Gastroesophageal sphincter (tissue), 4 donors: ENCODE measurements around the gene PIP4K2A. TPM values are rescaled to one million over a fixed set of nuclear protein-coding genes. Genes with fewer than 3 reads are reported as not detected.

Source experiments
- ATAC-seq: fragments of 150-250 bp; one replicate; pipeline ENCODE4 v1.9.1; 2016; ENCODE audit warnings: mild to moderate bottlenecking, moderate library complexity
- H3K27ac ChIP-seq, 4 donors: fragments of 200-600 bp; sonication (generic) in 3 of 4; 1 replicate in 3 of 4; 2 replicates in 1 of 4; pipeline ENCODE4 v1.5.1; 2016 to 2019
- H3K27me3 ChIP-seq: fragments of 200-600 bp; sonication (generic); one replicate; pipeline ENCODE4 v1.5.1; 2019
- H3K36me3 ChIP-seq, 2 donors: fragments of 200-600 bp; sonication (generic); one replicate each; pipeline ENCODE4 v1.5.1; 2019; ENCODE audit warnings: control low read depth in 1 of 2
- H3K4me1 ChIP-seq, 3 donors: fragments of 200-600 bp; sonication (generic); 1 replicate in 2 of 3; 2 replicates in 1 of 3; pipeline ENCODE4 v1.5.1; 2016 to 2019; ENCODE audit warnings: control low read depth in 2 of 3
- H3K4me3 ChIP-seq, 2 donors: fragments of 200-600 bp; sonication (generic); one replicate each; pipeline ENCODE4 v1.5.1; 2019; ENCODE audit warnings: mild to moderate bottlenecking in 1 of 2, moderate library complexity in 1 of 2
- H3K9me3 ChIP-seq, 3 donors: fragments of 200-600 bp; sonication (generic); one replicate each; pipeline ENCODE4 v1.5.1; 2017 to 2019; ENCODE audit warnings: control low read depth in 2 of 3
- EP300 ChIP-seq: sonication (generic); formaldehyde crosslinking; IDR thresholded peaks from one replicate; pipeline ENCODE4 v1.6.1; 2017; ENCODE audit warnings: antibody characterized with exemption, mild to moderate bottlenecking
- POLR2A ChIP-seq, 2 donors: fragments of 450-650 bp; IDR thresholded peaks; one replicate each; pipeline ENCODE4 v1.6.1; 2017; ENCODE audit warnings: antibody characterized with exemption in 2 of 2, mild to moderate bottlenecking in 2 of 2, moderate library complexity in 1 of 2
- POLR2AphosphoS5 ChIP-seq: sonication (generic); formaldehyde crosslinking; IDR thresholded peaks from one replicate; pipeline ENCODE4 v1.6.1; 2017; ENCODE audit warnings: antibody characterized with exemption
- WGBS, 2 donors: methylation state at CpG; one replicate each; pipeline ENCODE4 v1.1.5; 2018; ENCODE audit warnings: low coverage in 1 of 2; 5-methylcytosine and 5-hydroxymethylcytosine counted together
- total RNA-seq, 4 donors: library from RNA; depleted of rRNA; stranded (reverse); fragments of >200 nt; gene quantifications; one replicate each; pipeline ENCODE4 v1.1.0, GENCODE V29; 2016
- TF ChIP-seq, protein P1 (sequence below), 4 experiments: fragments of 200-600 bp in 2 of 4; fragments of 450-650 bp in 2 of 4; sonication (generic) in 1 of 4; IDR thresholded peaks; one replicate each; pipeline ENCODE4 v1.5.1; 2017 to 2019; ENCODE audit warnings: antibody characterized with exemption in 4 of 4, mild to moderate bottlenecking in 2 of 4, moderate library complexity in 2 of 4

The PIP4K2A gene
- total RNA-seq, 4 donors from 2014 or later = 30.4 to 57.2 (median 51.3) TPM

DNA sequence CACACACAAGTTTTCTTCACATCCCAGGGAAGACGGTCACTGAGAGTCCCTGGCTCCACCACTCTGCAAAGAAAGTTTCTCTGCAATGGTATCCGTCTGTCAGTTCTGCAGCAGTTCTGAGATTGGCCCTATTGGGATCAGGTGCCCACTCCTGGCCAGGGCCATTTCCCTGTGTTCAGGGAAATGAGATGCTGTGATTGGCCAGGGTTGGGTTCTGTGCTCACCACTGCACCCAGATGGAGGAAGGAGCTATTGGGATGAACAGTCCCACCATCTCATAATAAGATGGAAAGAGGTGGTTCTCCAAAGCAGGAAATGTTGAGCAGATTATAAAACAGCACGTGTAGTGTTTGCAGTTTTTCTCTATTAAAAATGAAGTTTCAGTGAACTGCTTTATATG, 13.3 kb upstream of the PIP4K2A start:
- WGBS, 2 donors = 31 to 63% methylated on average over 1 of the region's 3 CpGs
- Histone ChIP-seq H3K36me3 (no peaks in the 10 kb centered on the region), H3K9me3 (no peaks in the 10 kb centered on the region), H3K27me3 (no peaks in the 10 kb centered on the region), H3K4me3 (no peak overlapping the region), H3K27ac (no peak overlapping the region), H3K4me1 (no peaks in the 10 kb centered on the region)
- TF ChIP-seq, protein P1, sequence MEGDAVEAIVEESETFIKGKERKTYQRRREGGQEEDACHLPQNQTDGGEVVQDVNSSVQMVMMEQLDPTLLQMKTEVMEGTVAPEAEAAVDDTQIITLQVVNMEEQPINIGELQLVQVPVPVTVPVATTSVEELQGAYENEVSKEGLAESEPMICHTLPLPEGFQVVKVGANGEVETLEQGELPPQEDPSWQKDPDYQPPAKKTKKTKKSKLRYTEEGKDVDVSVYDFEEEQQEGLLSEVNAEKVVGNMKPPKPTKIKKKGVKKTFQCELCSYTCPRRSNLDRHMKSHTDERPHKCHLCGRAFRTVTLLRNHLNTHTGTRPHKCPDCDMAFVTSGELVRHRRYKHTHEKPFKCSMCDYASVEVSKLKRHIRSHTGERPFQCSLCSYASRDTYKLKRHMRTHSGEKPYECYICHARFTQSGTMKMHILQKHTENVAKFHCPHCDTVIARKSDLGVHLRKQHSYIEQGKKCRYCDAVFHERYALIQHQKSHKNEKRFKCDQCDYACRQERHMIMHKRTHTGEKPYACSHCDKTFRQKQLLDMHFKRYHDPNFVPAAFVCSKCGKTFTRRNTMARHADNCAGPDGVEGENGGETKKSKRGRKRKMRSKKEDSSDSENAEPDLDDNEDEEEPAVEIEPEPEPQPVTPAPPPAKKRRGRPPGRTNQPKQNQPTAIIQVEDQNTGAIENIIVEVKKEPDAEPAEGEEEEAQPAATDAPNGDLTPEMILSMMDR (IDR thresholded peaks at IDR 0.05) = no peak
- no peak for TF ChIP-seq EP300
- no peak for TF ChIP-seq POLR2A (IDR thresholded peaks at IDR 0.05)
- TF ChIP-seq POLR2AphosphoS5 = no peak
- ATAC-seq = no peak

DNA sequence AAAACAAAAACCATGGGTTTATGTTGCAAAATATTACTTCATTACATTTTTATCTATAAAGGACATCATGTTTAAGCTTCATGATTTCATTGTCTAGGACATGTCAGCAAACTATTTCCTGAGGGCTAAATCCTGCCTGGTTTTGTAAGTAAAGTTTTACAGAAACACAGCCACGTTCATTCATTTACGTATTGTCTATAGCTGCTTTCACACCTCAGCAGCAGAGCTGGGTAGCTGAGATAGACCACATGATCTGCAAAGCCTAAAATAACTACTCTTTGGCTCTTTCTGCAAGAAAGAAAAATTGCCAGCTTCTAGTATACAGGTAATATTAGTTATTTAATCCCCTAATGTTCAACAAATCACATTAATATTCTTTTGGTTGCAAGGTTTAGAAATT, 12.7 kb upstream of the PIP4K2A start:
- TF ChIP-seq POLR2A (IDR thresholded peaks at IDR 0.05) (no peak), EP300 (no peak), POLR2AphosphoS5 (no peak)
- TF ChIP-seq, protein P1 (IDR thresholded peaks at IDR 0.05) = no peak
- ATAC-seq = no peak

DNA sequence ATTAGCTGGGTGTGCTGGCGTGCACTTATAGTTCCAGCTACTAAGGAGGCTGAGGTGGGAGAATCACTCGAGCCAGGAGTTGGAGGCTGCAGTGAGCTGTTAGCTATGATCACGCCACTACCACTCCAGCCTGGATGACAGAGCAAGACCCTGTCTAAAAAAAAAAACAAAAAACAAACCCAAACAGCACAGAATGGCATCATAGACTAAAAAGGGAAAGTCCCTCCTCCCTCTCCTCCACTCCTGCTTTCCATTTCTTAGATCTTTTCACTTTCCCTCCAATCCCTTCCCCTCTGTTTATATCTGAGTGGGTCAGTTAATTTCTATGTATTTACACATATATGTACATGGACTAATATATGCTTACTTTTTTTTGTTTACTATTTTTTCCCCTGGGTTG, 10.4 kb upstream of the PIP4K2A start:
- TF ChIP-seq, protein P1 (IDR thresholded peaks at IDR 0.05) = no peak
- no peak for TF ChIP-seq POLR2A (IDR thresholded peaks at IDR 0.05)
- Histone ChIP-seq H3K27me3 (no peaks in the 10 kb centered on the region), H3K4me1 (no peaks in the 10 kb centered on the region), H3K36me3 (no peaks in the 10 kb centered on the region), H3K27ac (no peak overlapping the region), H3K9me3 (no peaks in the 10 kb centered on the region), H3K4me3 (no peak overlapping the region)
- WGBS, 2 donors = 75 to 98% methylated on average over 1 to 3 of the region's 3 CpGs
- ATAC-seq = no peak

More for the DNA sequence above, 12.7 kb upstream of the PIP4K2A start:
- no peaks in the 10 kb centered on the region for H3K9me3 ChIP-seq
- H3K4me3 ChIP-seq = no peak overlapping the region
- H3K4me1 ChIP-seq = no peaks in the 10 kb centered on the region
- no peaks in the 10 kb centered on the region for H3K36me3 ChIP-seq
- WGBS, 2 donors = 39 to 67% methylated on average over 2 of the region's 2 CpGs
- H3K27ac ChIP-seq = no peak overlapping the region
- H3K27me3 ChIP-seq = no peaks in the 10 kb centered on the region

DNA sequence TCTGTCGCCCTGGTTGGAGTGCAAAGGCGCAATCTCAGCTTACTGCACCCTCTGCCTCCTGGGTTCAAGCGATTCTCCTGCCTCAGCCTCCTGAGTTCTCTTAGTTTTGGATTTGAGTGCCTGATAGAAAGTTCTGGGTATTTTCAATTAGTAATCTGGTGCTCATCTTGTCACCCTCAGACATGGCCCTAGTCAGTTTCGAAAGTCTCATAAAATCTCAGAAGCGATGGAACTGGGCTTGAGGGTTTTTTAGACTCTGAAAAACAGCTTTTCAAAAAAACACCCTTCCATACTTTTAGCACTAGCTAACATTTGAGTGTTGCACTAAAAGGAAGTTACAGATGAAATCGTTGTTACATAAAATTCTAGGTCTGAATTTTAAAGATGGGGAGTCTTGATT, 9.4 kb upstream of the PIP4K2A start:
- TF ChIP-seq EP300 (no peak), POLR2A (IDR thresholded peaks at IDR 0.05) (no peak), POLR2AphosphoS5 (no peak)
- TF ChIP-seq, protein P1 (IDR thresholded peaks at IDR 0.05) = no peak
- H3K27me3 ChIP-seq = no peaks in the 10 kb centered on the region
- H3K4me1 ChIP-seq = no peaks in the 10 kb centered on the region
- no peak overlapping the region for H3K4me3 ChIP-seq
- WGBS, 2 donors = 78 to 90% methylated on average over 2 to 4 of the region's 6 CpGs
- no peak for ATAC-seq
- H3K27ac ChIP-seq = no peak overlapping the region
- H3K36me3 ChIP-seq = no peaks in the 10 kb centered on the region
- H3K9me3 ChIP-seq = no peaks in the 10 kb centered on the region

GRCh38 chr10:22723343-22723779, 9.0 kb upstream of the PIP4K2A start:
- WGBS, 2 donors = 76 to 84% methylated on average over 2 to 4 of the region's 5 CpGs
- no peak for ATAC-seq
- Histone ChIP-seq H3K27ac (no peak overlapping the region), H3K36me3 (no peaks in the 10 kb centered on the region), H3K9me3 (no peaks in the 10 kb centered on the region), H3K4me1 (no peaks in the 10 kb centered on the region), H3K4me3 (no peak overlapping the region), H3K27me3 (no peaks in the 10 kb centered on the region)
- TF ChIP-seq, protein P1 (IDR thresholded peaks at IDR 0.05) = no peak
- TF ChIP-seq POLR2A (IDR thresholded peaks at IDR 0.05) (no peak), POLR2AphosphoS5 (no peak), EP300 (no peak)
